GM18505 (cell line): ENCODE measurements around the gene PTPRG.

Experiments
- ATAC-seq: cut with Tn5 transposase; IDR thresholded peaks from one replicate; pipeline ENCODE4 v1.9.1; 2021; ENCODE audit not compliant: unreplicated experiment
- POLR2A ChIP-seq: IDR thresholded peaks from 4 replicates; pipeline ENCODE4 v1.6.1; 2011; ENCODE audit warnings: borderline replicate concordance; ENCODE audit not compliant: insufficient read depth, insufficient read length; ENCODE audit errors: extremely low read depth

Gene PTPRG

GRCh38 chr3:61570813-61571212 is 9.4 kb downstream of the PTPRG start:
- no peak for ATAC-seq
- no peak for TF ChIP-seq POLR2A

- ATAC-seq = no peak
- TF ChIP-seq POLR2A = no peak
These were observed 10.4 kb downstream of the PTPRG start for GRCh38 chr3:61571516-61572336.

GRCh38 chr3:61572879-61573278 is 11.5 kb downstream of the PTPRG start:
- no peak for TF ChIP-seq POLR2A
- ATAC-seq = no peak

GRCh38 chr3:61573441-61573840 is 12.1 kb downstream of the PTPRG start:
- TF ChIP-seq POLR2A = no peak
- ATAC-seq = no peak

GRCh38 chr3:61574854-61575253 is 13.5 kb downstream of the PTPRG start:
- no peak for ATAC-seq
- no peak for TF ChIP-seq POLR2A

- no peak for TF ChIP-seq POLR2A
- ATAC-seq = no peak
These were observed 14.5 kb downstream of the PTPRG start for GRCh38 chr3:61575893-61576292.

- ATAC-seq = no peak
- no peak for TF ChIP-seq POLR2A
These were observed 16.4 kb downstream of the PTPRG start for GRCh38 chr3:61577760-61578159.

- ATAC-seq = no peak
- no peak for TF ChIP-seq POLR2A
These were observed 17.4 kb downstream of the PTPRG start for GRCh38 chr3:61578667-61579367.

GRCh38 chr3:61579685-61580084 is 18.3 kb downstream of the PTPRG start:
- ATAC-seq = no peak
- TF ChIP-seq POLR2A = no peak

- ATAC-seq = no peak
- no peak for TF ChIP-seq POLR2A
These were observed 19.7 kb downstream of the PTPRG start for GRCh38 chr3:61580982-61581643.

GRCh38 chr3:61582287-61582686 is 20.9 kb downstream of the PTPRG start:
- ATAC-seq = no peak
- TF ChIP-seq POLR2A = no peak

- no peak for ATAC-seq
- TF ChIP-seq POLR2A = no peak
These were observed 21.5 kb downstream of the PTPRG start for GRCh38 chr3:61582846-61583245.
